GM21447 (cell line): ENCODE results near the gene EML4.
A peak's percentile ranks its signal among the peaks of the same experiment; 100 is the strongest.
"Not testable (repeated sequence)": the region's sequence is repeated elsewhere in the genome, so short reads cannot be mapped to it uniquely, and the experiment has no call there.

Experiments
- ATAC-seq: cut with Tn5 transposase; IDR thresholded peaks from one replicate; pipeline ENCODE4 v1.9.1; 2021; ENCODE audit not compliant: unreplicated experiment

Gene EML4

DNA sequence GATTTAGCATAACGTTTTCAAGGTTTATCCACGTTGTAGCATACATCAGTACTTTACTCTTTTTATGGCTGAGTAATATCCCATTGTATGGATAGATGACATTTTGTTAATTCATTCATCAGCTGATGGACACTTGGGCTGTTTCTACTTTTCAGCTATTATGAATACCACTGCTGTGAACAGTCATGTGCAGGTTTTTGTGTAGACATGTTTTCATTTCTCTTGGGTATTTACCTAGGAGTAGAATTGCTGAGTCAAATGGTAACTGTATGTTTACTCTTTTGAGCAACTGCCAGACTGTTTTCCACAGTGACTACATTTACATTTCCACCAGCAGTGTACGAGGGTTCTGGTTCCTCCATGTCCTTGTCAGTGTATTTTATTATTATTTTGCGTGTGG, 158.0 kb downstream of the EML4 start:
- ATAC-seq: no peak

DNA sequence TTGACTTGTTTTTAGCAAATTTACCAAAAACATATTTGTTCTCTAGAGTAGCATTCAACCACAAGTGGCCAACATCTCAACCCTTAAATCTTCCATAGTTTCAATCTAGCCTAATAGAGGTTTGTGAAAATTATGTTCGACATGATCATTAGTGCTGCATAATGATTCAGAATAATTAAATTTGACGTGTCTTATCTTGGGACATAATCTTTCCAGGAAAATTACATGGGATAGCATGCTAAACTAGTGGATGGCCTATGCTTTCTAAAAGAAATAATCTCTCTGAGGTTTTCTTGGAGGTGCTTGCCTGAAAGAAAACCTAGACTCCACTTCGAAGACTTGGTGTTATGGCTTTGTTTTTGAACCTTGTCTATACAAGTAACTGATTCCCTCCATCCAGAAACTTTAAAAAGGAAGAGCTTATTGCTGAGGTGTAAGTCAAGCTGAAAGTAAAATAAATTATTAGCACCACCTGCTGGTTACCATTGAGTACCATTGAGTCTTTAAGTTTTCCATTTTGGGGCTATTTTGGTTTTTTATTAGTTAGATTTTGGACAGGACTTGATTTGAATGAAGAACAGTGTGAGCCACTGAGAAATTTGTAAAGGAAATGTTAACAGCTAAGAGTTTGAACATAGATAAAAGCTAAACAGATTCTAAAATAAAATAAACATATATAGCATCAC, 159.1 kb downstream of the EML4 start:
- ATAC-seq: no peak

DNA sequence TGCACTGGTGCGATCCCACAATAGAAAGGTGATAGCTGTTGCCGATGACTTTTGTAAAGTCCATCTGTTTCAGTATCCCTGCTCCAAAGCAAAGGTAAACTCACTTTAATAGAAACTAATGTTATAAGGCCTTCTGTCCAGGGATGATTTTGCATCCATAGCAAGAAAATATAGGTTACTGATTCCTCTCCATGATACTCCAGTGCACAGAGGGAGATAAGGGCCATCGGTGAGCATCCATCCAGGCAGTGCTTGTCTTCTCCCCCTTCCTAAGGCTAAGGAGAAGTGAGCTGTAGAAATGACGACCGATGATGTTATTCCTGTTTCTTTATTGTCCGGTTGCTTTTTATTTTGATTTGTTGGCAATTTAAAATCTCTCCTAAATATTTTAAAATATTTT, 159.8 kb downstream of the EML4 start:
- ATAC-seq: no peak

DNA sequence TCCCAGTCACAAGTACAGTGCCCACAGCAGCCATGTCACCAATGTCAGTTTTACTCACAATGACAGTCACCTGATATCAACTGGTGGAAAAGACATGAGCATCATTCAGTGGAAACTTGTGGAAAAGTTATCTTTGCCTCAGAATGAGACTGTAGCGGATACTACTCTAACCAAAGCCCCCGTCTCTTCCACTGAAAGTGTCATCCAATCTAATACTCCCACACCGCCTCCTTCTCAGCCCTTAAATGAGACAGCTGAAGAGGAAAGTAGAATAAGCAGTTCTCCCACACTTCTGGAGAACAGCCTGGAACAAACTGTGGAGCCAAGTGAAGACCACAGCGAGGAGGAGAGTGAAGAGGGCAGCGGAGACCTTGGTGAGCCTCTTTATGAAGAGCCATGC, 160.6 kb downstream of the EML4 start:
- no peak for ATAC-seq

DNA sequence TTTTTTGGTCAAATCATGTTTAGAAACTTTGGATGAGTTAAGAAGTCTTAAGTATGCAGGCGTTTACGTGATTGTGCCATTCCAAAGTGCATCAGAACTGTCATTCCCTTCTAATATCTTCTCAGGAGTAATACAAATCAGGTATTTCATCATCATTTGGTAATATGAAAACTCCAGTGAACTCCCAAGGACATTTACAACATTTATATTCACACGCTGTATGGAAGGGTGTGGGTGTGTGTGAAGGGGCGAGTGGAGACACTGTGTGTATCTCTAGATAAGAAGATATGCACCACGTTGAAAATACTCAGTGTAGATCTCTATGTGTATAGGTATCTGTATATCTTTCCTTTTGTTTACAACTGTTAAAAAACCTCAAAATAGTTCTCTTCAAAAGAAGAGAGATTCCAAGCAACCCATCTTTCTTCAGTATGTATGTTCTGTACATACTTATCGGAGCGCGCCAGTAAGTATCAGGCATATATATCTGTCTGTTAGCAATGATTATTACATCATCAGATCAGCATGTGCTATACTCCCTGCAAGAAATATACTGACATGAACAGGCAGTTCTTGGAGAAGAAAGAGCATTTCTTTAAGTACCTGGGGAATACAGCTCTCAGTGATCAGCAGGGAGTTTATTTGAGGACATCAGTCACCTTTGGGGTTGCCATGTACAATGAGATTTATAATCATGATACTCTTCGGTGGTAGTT, 162.6 kb downstream of the EML4 start:
- ATAC-seq: no peak

DNA sequence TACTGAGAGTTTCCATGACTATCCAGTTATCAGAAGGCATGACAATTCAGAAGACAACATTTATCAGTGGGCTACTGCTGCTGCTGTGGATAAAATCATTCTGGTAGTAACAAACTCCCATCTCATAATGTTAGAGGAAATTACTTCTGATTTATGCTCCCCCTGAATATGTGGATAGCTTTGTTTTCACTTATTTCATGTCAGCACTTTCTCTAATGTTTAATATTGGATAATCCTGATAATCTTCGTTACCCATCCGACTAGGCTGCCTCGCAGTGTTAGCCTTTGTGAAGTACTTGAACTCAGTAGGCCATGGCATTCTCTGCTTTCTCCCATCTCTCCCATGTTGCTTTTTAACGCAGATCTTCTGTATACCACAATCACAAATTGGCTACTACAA, 163.4 kb downstream of the EML4 start:
- ATAC-seq: no peak

DNA sequence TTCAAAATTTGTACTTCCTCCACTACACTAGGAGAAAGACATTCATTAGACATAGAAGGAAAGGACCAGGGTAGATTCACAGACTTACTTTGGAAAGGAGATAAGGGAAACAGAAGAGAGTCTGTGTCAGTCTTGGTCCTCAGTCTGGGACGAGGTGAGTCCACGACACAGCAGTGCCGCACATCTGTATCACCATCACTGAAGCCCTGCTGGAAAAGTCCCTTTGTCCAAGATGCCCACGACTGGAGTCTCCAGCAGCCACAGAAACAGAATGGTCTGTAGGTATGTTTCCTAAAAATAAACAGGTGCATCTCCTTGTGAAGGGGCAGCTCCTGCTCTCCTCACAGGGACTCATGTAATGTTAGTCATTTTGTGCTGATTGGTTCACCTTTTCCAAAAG, 164.4 kb downstream of the EML4 start:
- no peak for ATAC-seq

DNA sequence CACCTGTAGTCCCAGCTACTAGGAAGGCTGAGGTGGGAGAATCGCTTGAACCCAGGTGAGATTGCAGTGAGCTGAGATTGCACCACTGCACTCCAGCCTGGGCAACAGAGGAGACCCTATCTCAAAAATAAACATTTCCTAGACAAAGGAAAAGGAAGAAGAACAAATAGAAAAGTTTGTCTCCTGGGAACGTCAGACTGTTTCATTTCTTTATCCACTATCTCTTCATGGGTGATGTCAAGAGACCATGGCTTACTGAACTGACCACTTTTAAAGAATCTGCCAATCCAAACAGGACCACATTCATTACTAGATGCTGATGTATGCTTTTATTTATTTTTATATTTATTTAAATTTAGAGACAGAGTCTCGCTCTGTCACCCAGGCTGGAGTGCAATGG, 165.1 kb downstream of the EML4 start:
- ATAC-seq: no peak

DNA sequence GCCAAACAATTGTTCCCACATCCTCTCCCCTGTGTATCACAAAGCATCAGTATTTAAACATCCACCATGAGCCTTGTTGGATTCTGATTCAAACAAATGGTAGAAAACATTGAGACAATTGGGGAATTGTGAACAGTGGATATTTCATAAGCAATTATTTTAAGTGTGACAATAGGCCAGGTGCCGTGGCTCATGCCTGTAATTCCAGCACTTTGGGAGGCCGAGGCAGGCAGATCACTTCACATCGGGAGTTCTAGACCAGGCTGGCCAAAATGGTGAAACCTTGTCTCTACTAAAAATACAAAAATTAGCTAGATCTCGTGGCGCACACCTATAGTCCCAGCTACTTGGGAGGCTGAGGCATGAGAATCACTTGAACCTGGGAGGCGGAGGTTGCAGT, 165.7 kb downstream of the EML4 start:
- ATAC-seq: not testable (repeated sequence)

DNA sequence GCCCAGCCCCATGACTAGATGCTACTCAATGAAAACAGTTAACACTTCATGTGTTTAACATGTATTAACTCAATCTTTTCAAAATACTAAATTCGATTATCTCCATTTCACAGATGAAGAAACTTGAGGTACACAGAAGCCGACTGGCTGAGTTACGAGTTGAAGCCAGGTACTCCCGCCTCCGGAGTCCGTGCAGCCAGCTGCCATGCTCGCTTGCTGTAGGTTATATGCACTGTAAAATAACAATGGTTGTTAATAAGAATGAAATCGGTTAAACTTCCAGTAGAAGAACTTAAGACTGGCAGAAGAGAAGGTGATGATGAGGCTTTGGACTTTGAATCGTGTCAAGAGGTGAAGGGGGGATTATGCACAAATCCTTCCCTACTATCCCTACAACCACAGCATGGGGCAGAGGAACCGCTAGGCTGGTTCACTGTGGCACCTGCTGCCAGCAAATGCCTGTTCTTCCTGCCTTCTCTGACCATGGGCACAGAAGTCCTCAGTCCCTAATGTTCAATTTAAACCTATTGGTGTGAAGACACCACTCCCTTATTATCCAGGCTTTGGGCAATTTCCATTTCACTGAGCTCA, 166.5 kb downstream of the EML4 start:
- no peak for ATAC-seq

DNA sequence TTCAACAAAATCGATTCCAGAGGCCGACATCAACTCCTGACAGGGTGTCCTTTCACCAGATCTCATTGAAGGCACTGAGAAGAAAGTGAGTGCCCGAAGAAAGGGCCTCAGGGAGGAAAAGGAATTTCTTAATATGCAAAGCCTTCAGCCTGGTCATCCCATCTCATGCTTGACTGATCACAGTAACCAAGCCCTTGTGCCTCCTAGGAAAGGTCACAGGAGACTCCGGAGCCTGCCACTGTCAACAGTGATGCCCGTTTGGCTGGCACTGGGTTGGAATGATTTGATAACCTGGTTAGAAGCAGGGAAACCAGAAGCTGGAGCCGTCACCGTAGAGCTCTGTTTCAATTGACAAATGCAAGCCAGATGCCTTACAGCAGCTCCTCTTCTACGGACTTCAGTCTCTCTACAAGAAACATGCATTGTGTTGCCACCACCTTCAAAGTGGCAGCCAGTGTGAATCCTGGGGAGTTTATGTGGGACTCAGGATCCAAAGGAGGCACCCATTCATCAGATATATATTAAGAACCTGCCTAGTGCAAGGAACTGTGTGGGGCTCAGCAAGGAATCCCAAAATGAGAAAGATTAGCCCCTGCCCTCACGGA, 167.3 kb downstream of the EML4 start:
- ATAC-seq: no peak

DNA sequence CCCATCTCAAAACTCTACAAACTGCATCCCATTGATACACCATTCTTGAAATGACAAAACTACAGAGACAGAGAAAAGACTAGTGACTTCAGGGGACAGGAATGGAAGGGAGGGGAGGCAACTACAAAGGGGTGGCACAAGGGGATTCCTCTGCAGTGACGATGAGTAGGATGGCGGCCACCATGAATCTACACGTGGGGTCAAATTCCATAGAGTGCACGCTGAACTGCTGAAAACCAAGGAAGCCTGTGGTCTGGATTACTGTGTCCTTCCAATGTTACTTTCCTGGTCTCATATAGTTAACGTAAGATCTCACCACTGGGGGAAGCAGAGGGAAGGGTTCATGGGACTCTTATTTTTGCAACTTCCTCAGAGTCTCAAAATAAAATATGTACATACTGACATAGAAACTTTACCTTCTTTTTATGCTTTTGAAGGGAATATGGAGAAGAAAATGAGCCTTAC, 168.2 kb downstream of the EML4 start:
- no peak for ATAC-seq

DNA sequence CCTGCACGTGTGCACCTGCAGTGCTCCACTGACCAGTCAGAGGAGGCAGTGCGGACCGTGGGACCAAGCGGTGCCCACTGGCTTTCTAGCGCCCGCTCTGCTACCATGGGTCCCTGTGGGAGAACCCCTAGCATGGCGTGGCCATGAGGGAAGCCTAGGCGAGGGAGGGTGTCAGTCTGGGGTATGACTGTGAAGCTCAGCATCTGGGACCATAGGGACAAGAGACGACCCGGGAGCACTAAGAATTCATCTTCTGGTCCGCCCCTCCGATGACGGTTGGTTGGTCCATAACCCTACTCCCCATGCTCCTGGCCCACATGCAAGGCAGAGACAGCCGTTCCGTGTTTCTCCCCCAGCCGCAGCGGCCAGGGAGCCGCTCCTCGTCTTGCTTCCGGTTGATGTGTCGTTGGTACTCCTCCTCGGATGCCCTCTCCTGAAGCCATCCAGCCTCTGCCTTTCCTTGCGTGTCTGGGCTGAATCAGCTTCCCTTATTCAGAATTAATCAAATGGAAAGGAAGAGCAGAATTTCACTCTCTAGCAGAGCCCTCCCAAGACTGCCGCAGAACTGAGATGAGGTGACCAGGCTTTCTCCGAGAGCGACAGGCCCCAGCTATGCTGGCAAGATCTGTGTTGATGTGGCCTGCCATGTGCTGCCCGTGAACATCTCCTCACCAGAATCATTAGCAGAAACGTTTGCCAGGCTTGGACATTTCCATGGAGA, 168.9 kb downstream of the EML4 start:
- ATAC-seq: no peak

DNA sequence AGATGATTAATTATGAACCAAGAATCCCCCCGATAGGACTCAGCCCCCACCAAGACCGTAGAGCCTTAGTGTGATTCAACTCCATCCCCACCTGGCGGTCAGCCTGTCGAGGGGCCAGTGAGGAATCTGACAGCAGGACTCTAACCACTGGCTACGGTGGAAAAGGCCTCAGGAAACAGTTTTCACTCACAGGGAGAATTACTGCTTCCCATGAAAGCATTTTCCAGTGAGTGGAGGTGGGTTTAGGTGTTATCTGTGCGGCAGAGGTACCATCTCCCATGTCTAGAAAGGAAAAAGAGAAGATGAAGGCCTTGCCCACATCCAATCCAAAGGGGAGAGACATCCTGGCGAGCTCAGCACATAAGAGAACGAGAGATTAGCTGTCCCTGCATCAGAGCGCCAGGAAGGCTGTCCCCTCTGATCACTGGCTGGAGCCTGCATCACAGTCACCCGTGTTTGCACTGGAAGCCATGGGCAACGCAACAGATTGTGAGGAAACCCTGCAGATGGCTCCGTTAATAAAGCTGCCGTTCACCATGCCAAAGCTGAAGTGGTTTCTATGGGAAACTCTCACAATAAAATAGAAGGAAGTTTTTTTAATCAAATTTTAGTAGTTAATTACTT, 169.5 kb downstream of the EML4 start:
- no peak for ATAC-seq

DNA sequence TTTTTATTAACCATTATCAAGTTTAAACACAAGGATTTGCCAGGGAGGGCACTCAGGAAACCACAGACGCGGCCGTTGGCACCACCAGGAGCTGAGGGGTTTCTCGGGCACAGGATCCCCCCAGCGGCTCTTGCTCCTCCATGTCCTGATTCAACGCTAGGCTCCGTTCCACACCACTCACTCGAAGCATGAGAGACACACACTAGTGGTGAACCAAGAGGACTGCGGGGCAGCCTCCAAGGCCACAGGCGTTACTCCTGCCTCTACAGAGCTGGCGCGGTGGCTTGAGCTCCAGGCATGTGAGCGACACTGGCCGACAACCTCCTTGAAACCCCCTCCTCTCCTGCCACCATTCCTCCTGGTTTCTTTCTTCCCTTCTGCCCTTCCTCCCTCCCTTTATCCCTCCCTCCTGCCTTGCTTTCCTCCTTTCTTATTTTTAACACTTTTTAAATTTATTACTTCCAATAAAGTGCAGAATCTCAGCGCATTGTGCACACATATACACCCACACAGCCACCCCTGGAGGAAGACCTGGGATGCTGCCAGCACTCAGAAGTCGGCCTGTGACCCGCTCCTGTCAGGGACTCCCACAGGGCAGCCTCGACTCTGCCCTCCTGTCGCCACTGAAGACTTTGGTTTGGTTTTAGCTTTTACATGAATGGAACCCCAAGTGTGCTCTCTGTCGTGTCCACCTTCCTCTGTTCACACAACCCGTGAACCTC, 170.2 kb downstream of the EML4 start:
- ATAC-seq: no peak

DNA sequence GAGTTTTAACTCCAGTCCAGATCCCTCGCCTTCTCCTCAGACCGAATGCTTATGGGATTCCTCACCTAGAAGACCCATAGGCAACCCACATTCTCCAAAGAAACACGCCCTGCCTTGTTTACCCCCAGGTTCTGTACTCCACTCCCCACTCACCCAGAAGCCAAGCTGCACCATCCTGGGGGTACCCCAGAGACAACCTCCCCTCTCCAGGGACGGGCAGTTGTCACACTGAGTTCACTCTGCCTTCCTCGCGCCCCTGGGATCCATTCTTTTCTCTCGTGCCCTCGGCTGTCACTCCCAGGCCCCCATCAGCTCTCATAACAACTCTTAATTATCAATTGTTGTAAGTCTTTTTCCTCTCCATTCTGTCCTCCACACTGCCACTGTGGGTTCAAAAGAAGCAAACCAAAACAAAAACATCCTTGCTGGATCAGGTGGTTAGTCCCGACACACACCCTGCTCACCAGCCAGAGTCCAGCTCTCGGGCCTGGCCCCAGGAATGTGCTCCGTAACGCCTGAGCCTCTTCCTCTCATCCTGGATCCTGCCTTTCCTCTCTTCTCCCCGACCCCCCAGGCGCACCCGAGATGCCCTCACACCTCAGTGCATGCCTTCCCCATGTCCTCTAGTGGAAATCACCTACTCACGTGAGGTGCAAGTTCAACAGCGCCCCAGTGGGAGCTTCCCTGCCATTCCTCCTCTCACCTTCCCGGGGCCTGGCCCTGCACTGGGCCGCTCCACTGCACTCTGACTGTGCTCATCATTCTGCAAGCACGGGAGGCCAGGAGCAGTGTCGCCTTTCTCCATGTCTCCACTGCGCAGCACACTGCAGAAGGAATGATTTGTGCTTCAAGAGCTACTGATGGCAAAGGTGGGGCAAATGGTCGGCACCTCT, 171.1 kb downstream of the EML4 start:
- ATAC-seq: no peak

DNA sequence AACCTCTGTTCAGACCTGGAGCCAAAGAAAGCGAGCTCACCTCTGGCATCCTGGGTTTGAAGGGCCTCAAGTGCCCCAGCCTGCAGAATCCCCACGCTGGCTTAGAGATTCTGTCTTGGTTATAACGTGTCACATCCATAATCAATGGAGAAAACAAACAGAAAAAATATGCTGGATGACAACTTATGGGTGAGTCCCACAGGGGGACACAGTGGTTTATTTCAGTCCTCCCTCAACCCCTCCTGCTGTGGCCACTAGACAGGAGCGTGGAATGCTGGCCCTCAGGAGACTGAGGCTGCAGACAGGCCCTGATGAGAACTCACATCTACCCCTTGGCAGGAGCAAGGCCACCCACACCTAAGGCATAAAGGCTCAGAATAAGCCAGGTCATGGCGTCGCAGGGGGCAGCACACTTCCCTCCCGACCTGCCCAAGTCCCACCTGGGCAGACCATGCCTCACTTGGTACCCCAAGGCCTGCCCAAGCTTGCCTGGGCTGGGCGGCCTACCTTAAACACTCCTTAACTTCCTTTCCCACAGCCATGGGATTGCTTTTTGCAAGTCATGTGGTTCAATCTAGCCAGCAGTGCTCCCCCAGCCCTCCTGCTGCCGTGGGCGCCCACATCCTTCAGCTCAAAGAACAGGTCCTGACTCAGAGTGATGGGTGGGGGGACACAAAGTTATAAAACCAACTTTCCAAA, 171.9 kb downstream of the EML4 start:
- ATAC-seq: no peak

DNA sequence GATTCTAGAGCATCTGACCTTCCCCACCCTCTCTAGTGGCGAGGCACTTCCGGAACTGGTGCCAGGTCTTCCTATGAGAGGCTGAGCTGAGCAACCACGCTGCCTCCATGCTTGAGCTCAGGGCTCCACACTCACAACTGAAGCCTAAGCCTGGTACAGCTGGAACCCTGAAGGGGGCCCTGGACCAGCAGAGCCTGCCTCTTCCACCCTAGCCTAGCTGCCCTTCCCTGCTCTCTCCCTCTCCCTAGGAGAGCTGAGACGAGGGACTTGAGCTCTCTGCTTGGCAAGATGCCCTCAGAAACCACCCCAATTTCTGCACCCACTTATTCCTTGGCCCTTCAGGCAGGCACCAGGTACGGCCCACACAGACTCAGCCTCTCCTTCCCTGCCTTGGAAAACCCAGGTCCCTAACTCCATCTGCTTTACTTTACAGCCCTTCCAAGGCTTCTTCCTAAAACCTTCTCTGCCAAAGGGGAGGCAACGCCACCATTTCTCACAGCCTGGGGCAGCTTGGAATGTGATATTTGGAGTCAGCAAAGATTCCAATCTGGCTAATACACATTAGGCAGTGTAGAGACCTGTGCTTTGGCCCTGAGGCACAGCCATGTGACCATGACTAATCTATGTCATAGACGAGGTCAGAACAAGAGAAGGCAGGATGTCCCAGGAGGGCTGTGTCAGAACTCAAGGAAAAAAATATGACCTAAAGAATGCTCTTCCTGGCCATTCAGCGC, 173.1 kb downstream of the EML4 start:
- peak; percentile 59 for ATAC-seq
